Measurements from ENCODE around the gene DIAPH1.

- no peak for TF ChIP-seq EZH2 (optimal IDR thresholded peaks at IDR 0.05; ENCODE audit: low read depth, low read length)
- TF ChIP-seq, protein P1, sequence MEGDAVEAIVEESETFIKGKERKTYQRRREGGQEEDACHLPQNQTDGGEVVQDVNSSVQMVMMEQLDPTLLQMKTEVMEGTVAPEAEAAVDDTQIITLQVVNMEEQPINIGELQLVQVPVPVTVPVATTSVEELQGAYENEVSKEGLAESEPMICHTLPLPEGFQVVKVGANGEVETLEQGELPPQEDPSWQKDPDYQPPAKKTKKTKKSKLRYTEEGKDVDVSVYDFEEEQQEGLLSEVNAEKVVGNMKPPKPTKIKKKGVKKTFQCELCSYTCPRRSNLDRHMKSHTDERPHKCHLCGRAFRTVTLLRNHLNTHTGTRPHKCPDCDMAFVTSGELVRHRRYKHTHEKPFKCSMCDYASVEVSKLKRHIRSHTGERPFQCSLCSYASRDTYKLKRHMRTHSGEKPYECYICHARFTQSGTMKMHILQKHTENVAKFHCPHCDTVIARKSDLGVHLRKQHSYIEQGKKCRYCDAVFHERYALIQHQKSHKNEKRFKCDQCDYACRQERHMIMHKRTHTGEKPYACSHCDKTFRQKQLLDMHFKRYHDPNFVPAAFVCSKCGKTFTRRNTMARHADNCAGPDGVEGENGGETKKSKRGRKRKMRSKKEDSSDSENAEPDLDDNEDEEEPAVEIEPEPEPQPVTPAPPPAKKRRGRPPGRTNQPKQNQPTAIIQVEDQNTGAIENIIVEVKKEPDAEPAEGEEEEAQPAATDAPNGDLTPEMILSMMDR (IDR thresholded peaks at IDR 0.05; ENCODE audit: low read length): no peak
These were observed 7.5 kb downstream of the DIAPH1 start for GRCh38 chr5:141611289-141611688.
